ENCODE measurements around the gene CHD9. TPM values are rescaled to one million over a fixed set of nuclear protein-coding genes. Genes with fewer than 3 reads are reported as not detected.
A peak's percentile ranks its signal among the peaks of the same experiment; 100 is the strongest.
"Not testable (repeated sequence)": the region's sequence is repeated elsewhere in the genome, so short reads cannot be mapped to it uniquely, and the experiment has no call there.

Gene CHD9
- 19.6 and 20.7 TPM in 2 replicates for total RNA-seq

DNA sequence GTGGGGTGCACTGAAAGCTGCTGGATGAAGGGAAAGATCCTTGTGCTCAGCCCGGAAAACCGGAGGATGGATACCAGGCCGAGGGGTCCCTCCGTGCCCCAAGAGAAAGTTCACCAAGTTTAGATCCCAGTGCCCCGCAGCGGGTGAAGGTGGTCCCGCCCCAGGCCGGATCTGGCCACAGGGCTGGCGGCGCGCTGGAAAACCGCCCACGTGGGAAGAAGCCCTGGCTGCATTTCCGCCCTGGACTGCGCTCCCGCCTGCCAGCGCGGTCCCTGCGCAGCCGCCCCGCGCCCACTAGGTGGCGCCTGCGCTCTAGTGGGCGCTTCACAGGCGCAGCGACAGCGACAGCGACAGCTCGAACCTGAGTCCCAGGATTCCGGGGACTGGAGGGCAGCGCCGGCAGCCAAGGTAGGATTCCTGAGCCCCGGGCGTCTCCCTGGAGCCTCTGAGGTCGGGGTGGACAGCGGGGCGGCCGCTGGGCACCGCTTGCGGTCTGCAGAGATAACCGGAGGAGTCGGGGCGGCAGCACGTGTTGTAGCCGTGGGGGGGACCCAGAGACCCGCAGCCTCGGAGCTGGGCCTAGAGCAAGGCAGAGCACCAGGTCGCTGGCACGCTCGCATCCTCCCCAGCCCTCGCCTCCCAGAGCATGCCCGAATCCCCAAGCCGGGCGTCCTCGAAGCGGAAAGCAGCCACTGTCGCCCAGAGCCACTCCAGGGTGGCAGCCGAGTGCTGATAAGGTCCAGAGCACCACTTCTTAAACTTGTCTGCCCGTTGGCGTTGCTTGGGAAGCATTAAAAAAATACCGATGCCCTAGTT is at the start of gene CHD9:
Gene CHD9, plus strand, starts transcription at position 322 of the 816 bp plus-strand sequence. CDS start 101,099 bp downstream, outside the sequence.
- peak within 1 kb of the TSS; percentile 86 for H3K4me3 Mint-ChIP-seq
- H3K27ac Mint-ChIP-seq, result peak within 1 kb of the TSS; percentile 86
- intact Hi-C loops (cut with micrococcal nuclease), result loop anchor here (1.0 to 10.0 kb wide), 9 partner anchors 44 to 457 kb away; partner anchors contain the start of gene AKTIP
- no peaks in the 10 kb centered on the region for H3K27me3 Mint-ChIP-seq
- no peaks in the 10 kb centered on the region for H3K9me3 Mint-ChIP-seq
- no peaks in the 10 kb centered on the region for H3K36me3 Mint-ChIP-seq (ENCODE audit: low read depth)
- H3K4me1 Mint-ChIP-seq, result peaks cover 32% of the 10 kb centered on the region
- peak; percentile 93 for DNase-seq

- Mint-ChIP-seq H3K27ac (no peak overlapping the region), H3K4me1 (no peaks in the 10 kb centered on the region), H3K36me3 (ENCODE audit: low read depth) (no peaks in the 10 kb centered on the region), H3K4me3 (no peak overlapping the region), H3K9me3 (no peaks in the 10 kb centered on the region), H3K27me3 (peaks cover 14% of the 10 kb centered on the region)
- intact Hi-C loops (cut with micrococcal nuclease), result no loop called here
- DNase-seq, result no peak
These were observed 47.7 kb upstream of the CHD9 start for GRCh38 chr16:53007095-53007494.

DNA sequence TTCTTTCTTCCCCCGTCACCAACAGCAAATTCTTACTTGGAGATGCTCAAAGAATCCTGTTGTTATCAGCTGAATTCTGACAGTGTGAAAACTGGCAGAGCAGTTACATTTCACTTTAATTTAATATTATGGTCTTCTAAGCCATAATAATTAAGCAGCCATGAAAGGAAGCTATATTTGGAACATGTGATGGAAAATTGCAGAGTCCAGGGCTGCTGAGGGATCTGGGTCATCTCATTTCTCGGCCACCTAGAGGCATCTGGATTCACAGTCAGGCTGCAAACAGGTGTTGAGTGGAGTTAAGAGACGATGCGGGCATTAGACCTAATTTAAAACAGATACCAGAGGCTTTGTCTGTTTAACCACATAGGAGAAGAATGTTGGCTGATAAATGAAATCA is 40.5 kb upstream of the CHD9 start:
- Mint-ChIP-seq H3K4me3 (no peak overlapping the region), H3K9me3 (no peaks in the 10 kb centered on the region), H3K27me3 (peaks cover 15% of the 10 kb centered on the region), H3K4me1 (no peaks in the 10 kb centered on the region), H3K27ac (no peak overlapping the region), H3K36me3 (ENCODE audit: low read depth) (no peaks in the 10 kb centered on the region)
- intact Hi-C loops (cut with micrococcal nuclease), result no loop called here
- DNase-seq, result no peak

GRCh38 chr16:53018834-53019416 is 35.9 kb upstream of the CHD9 start:
- Mint-ChIP-seq H3K36me3 (ENCODE audit: low read depth) (no peaks in the 10 kb centered on the region), H3K9me3 (no peaks in the 10 kb centered on the region), H3K4me3 (no peak overlapping the region), H3K4me1 (peaks cover under 1% of the 10 kb centered on the region), H3K27ac (no peak overlapping the region), H3K27me3 (peaks cover 5% of the 10 kb centered on the region)
- intact Hi-C loops (cut with micrococcal nuclease), result no loop called here
- no peak for DNase-seq

- H3K9me3 Mint-ChIP-seq, result no peaks in the 10 kb centered on the region
These were observed 32.4 kb upstream of the CHD9 start for GRCh38 chr16:53022374-53022773.

DNA sequence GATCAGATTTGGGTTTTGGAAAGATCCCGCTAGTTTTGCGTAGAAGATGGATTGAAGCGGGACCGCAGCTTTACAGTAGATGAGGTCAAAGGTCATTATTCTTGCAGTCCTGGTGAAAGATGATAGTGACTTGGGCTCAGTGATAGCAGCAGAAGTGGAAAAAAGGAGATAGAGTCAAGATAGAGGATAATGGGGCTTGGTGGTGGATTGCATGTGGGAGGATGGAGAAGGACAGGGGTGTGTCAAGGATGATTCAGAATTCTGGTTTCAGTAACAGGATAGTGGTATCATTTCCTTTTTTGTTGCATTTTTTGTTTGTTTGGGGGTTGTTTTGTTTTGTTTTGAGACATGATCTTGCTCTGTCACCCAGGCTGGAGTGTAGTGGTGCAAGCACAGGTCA is 30.7 kb upstream of the CHD9 start:
- intact Hi-C loops (cut with micrococcal nuclease), result no loop called here
- no peak overlapping the region for H3K27ac Mint-ChIP-seq
- DNase-seq, result no peak
- peaks cover 1% of the 10 kb centered on the region for H3K27me3 Mint-ChIP-seq
- no peaks in the 10 kb centered on the region for H3K36me3 Mint-ChIP-seq (ENCODE audit: low read depth)
- no peaks in the 10 kb centered on the region for H3K9me3 Mint-ChIP-seq
- H3K4me1 Mint-ChIP-seq, result peaks cover 3% of the 10 kb centered on the region
- H3K4me3 Mint-ChIP-seq, result no peak overlapping the region

More at GRCh38 chr16:53022374-53022773, 32.4 kb upstream of the CHD9 start:
- intact Hi-C loops (cut with micrococcal nuclease), result no loop called here
- H3K27ac Mint-ChIP-seq, result no peak overlapping the region
- no peak for DNase-seq
- no peaks in the 10 kb centered on the region for H3K27me3 Mint-ChIP-seq
- H3K36me3 Mint-ChIP-seq (ENCODE audit: low read depth), result no peaks in the 10 kb centered on the region
- no peak overlapping the region for H3K4me3 Mint-ChIP-seq
- H3K4me1 Mint-ChIP-seq, result peaks cover 3% of the 10 kb centered on the region

GRCh38 chr16:53029971-53030370 is 24.8 kb upstream of the CHD9 start:
- Mint-ChIP-seq H3K4me3 (no peak overlapping the region), H3K36me3 (ENCODE audit: low read depth) (no peaks in the 10 kb centered on the region), H3K9me3 (no peaks in the 10 kb centered on the region), H3K4me1 (peaks cover 2% of the 10 kb centered on the region), H3K27me3 (peaks cover 13% of the 10 kb centered on the region), H3K27ac (no peak overlapping the region)
- DNase-seq, result no peak
- intact Hi-C loops (cut with micrococcal nuclease), result no loop called here

DNA sequence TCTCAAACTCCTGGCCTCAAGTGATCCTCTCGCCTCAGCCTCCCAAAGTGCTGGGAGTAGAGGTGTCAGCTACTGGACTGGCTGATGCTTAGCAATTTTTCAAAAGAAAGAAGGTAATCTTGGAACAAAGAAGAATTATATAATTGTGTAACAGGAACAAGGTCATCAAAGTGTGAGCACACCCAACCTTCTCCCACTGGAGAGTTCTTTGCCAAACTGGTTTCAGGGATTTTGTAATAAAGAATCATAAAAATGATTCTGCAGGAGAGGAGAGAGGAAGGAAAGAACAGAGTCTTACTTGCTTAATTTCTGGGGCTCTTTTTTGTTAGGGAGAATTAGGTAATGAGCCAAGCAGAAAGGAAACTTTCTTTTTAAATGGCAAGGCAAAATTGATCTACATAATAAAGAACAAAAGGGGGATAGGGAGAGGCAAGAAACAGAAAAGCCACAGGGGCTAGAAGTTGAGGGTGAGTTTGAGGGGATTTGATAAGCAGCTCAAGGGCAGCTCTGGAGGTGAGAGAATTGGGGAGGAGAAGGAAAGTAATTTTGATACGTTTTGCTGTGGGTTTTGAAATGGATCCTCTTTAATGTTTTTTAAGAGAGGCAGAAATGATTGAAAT is 23.4 kb upstream of the CHD9 start:
- no peaks in the 10 kb centered on the region for H3K36me3 Mint-ChIP-seq (ENCODE audit: low read depth)
- H3K4me3 Mint-ChIP-seq, result no peak overlapping the region
- no peak for DNase-seq
- H3K27me3 Mint-ChIP-seq, result peaks cover 16% of the 10 kb centered on the region
- H3K27ac Mint-ChIP-seq, result no peak overlapping the region
- intact Hi-C loops (cut with micrococcal nuclease), result no loop called here
- H3K9me3 Mint-ChIP-seq, result no peaks in the 10 kb centered on the region
- peaks cover 2% of the 10 kb centered on the region for H3K4me1 Mint-ChIP-seq

DNA sequence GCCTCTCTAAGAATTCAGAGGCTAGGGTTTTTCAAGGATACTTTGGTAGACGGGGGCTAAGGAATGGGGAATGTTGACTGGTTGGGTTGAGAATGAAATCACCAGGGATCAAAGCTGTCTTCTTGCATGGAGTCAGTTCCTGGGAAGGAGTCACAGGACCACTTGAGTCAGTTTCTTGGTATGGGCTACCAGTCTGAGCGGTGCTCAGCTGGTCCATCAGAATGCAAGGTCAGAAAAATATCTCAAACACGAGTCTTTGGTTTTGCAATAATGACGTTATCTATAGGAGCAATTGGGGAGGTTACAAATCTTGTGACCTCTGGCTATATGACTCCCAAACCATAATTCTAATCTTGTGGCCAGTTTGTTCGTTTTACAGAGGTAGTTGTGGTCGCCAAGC is 20.5 kb upstream of the CHD9 start:
- Mint-ChIP-seq H3K4me3 (no peak overlapping the region), H3K27me3 (peaks cover 15% of the 10 kb centered on the region), H3K27ac (no peak overlapping the region), H3K36me3 (ENCODE audit: low read depth) (no peaks in the 10 kb centered on the region), H3K4me1 (peaks cover 2% of the 10 kb centered on the region), H3K9me3 (no peaks in the 10 kb centered on the region)
- intact Hi-C loops (cut with micrococcal nuclease), result no loop called here
- DNase-seq, result no peak

DNA sequence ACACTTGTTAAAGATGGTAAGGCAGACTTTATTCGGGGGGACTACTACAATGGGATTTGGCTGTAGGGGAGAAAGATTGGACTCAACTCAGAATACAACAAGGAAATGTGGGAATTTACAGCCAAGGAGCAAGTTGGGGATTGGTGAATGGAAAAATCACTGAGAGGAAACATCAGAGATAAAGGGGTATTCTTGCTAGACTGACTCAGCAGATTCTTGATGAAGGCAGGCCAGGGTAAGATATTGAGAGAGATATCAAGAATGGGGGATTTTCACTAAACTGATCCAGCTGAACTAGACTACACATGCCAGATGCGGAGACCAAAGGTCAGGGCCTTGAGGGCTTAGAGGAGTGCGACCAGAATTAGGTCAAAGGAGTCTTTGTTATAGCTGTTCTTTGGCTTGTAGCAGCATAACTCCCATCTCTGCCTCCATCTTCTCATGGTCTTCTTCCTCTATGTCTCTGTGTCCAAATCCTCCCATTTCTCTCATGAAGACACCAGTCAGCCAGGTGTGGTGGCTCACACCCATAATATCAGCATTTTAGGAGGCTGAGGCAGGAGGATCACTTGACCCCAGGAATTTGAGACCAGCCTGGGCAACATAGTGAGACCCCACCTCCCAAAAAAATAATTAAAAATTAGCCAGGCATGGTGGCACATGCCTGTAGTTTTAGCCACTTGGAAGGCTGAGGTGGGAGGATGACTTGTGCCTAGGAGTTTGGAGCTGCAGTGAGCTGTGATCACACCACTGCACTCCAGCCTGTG is 19.4 kb upstream of the CHD9 start:
- no peaks in the 10 kb centered on the region for H3K36me3 Mint-ChIP-seq (ENCODE audit: low read depth)
- DNase-seq, result no peak
- H3K27ac Mint-ChIP-seq, result no peak overlapping the region
- H3K4me3 Mint-ChIP-seq, result no peak overlapping the region
- intact Hi-C loops (cut with micrococcal nuclease), result no loop called here
- H3K9me3 Mint-ChIP-seq, result no peaks in the 10 kb centered on the region
- H3K27me3 Mint-ChIP-seq, result peaks cover 15% of the 10 kb centered on the region
- peaks cover 2% of the 10 kb centered on the region for H3K4me1 Mint-ChIP-seq

DNA sequence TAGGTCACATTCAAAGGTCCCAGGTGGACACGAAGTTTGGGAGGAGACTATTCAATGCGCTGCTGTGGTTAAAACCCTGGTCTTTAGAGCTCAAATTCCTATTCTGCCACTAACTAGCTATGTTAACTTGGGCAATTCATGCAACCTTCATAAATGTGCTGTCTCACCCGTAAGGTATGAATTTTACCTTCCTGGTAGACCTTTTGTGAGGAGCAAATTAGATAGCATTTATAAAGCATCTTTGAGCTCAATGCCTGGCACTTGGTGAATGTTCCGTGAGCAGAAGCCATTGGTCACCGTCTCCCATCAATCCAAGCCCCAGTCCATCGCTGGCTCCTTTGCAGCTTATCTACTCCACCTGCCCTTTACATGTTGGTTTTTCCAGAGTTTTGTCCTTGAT is 18.7 kb upstream of the CHD9 start:
- H3K4me1 Mint-ChIP-seq, result peaks cover 2% of the 10 kb centered on the region

DNA sequence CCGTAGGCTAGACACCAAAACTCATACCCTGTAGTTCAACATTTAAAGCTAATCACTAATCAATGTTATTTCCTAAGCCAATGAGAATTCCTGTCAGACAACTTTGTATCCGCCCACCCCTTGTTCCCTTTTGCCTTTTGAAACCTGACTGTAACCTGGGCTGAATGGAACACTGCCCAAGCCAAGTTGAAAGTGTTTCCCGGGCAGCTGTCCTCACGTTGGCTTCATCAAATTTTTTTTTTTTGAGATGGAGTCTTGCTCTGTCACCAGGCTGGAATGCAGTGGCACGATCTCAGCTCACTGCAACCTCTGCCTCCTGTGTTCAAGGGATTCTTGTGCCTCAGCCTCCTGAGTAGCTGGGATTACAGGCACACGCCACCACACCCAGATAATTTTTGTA is 18.1 kb upstream of the CHD9 start:
- DNase-seq; H3K4me1 Mint-ChIP-seq; H3K27ac Mint-ChIP-seq; H3K36me3 Mint-ChIP-seq (ENCODE audit: low read depth); H3K4me3 Mint-ChIP-seq; intact Hi-C loops (cut with micrococcal nuclease); H3K9me3 Mint-ChIP-seq: not testable (repeated sequence)
- peaks cover 16% of the 10 kb centered on the region for H3K27me3 Mint-ChIP-seq

More for the DNA sequence above, 18.7 kb upstream of the CHD9 start:
- DNase-seq, result no peak
- Mint-ChIP-seq H3K27me3 (peaks cover 20% of the 10 kb centered on the region), H3K36me3 (ENCODE audit: low read depth) (no peaks in the 10 kb centered on the region), H3K4me3 (no peak overlapping the region), H3K9me3 (no peaks in the 10 kb centered on the region), H3K27ac (no peak overlapping the region)
- intact Hi-C loops (cut with micrococcal nuclease), result no loop called here

GRCh38 chr16:53040788-53041187 is 14.0 kb upstream of the CHD9 start:
- peaks cover 11% of the 10 kb centered on the region for H3K27me3 Mint-ChIP-seq
- H3K36me3 Mint-ChIP-seq (ENCODE audit: low read depth), result no peaks in the 10 kb centered on the region
- H3K4me3 Mint-ChIP-seq, result no peak overlapping the region
- no peak overlapping the region for H3K27ac Mint-ChIP-seq
- intact Hi-C loops (cut with micrococcal nuclease), result no loop called here
- peaks cover 2% of the 10 kb centered on the region for H3K4me1 Mint-ChIP-seq
- H3K9me3 Mint-ChIP-seq, result no peaks in the 10 kb centered on the region
- DNase-seq, result no peak
